Skeletal muscle cell (primary cell): ENCODE data around the gene CBLL2.
A peak's percentile ranks its signal among the peaks of the same experiment; 100 is the strongest.
"Not testable (repeated sequence)": the region's sequence is repeated elsewhere in the genome, so short reads cannot be mapped to it uniquely, and the experiment has no call there.

Source experiments
- DNase-seq: peaks from one replicate; pipeline ENCODE4 v3.0.0-alpha.2; 2010; ENCODE audit warnings: low read depth
- H3K4me3 ChIP-seq: 2 replicates; pipeline ENCODE4 v1.5.1; 2011; ENCODE audit warnings: low read depth, mild to moderate bottlenecking, control low read depth, low read length, moderate library complexity

Gene CBLL2, protein sequence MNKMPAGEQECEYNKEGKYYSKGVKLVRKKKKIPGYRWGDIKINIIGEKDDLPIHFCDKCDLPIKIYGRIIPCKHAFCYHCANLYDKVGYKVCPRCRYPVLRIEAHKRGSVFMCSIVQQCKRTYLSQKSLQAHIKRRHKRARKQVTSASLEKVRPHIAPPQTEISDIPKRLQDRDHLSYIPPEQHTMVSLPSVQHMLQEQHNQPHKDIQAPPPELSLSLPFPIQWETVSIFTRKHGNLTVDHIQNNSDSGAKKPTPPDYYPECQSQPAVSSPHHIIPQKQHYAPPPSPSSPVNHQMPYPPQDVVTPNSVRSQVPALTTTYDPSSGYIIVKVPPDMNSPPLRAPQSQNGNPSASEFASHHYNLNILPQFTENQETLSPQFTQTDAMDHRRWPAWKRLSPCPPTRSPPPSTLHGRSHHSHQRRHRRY

GRCh38 chrX:22272613-22273012, at the start of gene CBLL2:
TSS of gene CBLL2 (plus strand) at chrX:22272913. CDS start at chrX:22272992, 79 bp downstream.
- no peak for DNase-seq
- H3K4me3 ChIP-seq: no peak within 1 kb of the TSS

DNA sequence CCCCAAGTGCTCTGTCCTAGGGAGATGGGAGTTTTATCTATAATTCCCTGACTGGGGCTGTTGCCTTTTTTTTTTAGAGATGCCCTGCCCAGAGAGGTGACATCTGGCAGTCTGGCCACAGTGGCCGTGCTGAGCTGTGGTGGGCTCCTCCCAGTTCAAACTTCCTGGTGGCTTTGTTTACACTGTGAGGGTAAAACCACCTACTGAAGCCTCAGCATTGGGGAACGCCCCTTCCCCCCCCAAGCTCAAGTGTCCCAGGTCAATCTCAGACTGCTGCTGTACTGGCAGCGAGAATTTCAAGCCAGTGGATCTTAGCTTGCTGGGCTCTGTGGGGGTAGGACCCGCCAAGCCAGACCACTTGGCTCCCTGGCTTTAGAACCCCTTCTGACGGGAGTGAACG, 38.3 kb upstream of the CBLL2 start:
- DNase-seq: no peak
- no peak overlapping the region for H3K4me3 ChIP-seq

DNA sequence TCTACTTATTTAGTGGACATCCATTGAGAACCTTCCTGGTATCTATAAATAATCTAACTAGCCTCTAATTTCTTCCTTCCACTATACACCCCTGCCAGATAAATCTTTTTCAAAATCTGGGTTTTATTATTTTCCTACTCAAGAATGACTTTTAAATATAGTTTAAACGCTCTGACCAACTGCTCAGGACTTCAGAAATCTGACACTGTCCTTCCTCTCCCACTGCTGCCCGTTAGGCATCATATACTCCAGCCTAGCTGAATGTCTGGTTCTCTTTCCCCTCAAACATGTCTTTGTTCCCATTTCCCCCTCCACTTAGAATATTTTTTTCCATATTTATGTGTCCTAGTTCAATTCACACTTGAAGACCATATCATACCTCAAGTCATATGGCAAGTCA, 35.2 kb upstream of the CBLL2 start:
- no peak overlapping the region for H3K4me3 ChIP-seq
- no peak for DNase-seq

DNA sequence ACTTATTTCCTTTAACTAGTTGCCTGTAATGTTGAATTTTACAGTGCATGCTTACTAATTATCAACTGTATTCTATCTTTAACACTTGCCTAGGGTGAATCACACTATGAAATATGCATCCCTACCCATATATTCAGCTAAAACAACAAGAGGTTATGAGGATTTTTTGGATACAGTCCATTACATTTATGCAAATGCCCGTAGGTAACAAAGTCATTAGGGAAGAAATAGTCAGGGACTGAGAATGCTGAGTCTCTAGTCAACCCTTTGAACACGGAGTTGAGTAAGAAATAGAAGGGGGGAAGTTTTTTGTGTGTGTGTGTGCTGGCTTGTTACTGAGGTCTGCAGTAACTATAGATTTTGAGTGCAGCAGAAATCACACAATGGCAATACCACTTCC, 26.1 kb upstream of the CBLL2 start:
- DNase-seq: no peak
- H3K4me3 ChIP-seq: no peak overlapping the region

DNA sequence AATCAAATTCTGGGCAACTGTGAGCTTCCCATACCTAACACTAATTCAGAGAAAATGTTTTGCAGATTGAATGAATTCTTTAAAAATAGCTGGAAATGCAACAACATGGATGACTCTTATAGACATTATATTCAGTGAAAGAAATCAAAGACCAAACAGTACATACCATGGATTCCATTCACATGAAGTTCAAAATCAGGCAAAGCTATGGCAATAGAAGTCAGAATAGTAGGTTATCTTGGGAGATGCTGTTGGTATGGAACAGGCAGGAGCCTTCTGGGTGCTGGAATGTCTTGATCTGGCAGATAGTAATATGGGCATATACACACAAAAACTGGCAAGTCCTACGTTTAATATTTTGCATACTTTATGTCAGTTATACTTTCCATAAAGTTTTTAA, 25.5 kb upstream of the CBLL2 start:
- DNase-seq: no peak
- H3K4me3 ChIP-seq: no peak overlapping the region

- no peak for DNase-seq
- no peak overlapping the region for H3K4me3 ChIP-seq
Observed at GRCh38 chrX:22248401-22248800, 24.3 kb upstream of the CBLL2 start.

DNA sequence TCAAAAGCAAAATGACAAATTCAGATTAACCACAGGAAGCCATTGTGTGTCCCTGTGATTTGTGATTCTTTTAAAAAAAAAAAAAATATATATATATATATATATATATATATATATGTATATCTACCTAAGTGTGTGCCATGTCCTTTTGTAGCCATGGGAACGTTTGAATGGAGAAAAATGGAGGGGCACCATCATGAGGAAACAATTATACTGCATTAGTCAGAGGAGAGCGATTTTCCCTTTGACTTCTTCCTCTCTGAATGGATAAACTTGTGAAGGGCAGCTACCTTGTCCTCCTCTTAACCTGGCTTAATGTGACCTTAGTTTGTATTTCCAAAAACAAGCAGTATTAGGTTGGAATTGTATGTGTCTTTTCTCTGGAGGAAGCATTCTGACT, 23.3 kb upstream of the CBLL2 start:
- DNase-seq: no peak
- no peak overlapping the region for H3K4me3 ChIP-seq

- no peak for DNase-seq
- no peak overlapping the region for H3K4me3 ChIP-seq
Observed at GRCh38 chrX:22268706-22269105, 4.0 kb upstream of the CBLL2 start.

DNA sequence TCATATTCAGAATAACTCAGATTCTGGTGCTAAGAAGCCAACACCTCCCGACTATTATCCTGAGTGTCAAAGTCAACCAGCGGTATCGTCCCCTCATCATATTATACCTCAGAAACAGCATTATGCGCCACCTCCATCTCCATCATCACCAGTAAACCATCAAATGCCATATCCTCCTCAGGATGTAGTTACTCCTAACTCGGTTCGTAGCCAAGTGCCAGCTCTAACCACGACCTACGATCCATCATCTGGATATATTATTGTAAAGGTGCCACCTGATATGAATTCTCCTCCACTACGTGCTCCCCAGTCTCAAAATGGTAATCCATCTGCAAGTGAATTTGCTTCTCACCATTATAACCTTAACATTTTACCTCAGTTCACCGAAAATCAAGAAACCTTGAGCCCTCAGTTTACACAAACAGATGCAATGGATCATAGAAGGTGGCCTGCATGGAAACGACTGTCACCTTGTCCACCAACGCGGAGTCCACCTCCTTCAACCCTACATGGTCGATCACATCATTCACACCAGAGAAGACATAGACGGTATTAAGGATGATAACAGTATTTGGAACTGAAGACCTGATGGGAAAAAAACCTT, 1.1 kb downstream of the CBLL2 start:
- H3K4me3 ChIP-seq: no peak overlapping the region
- DNase-seq: no peak

GRCh38 chrX:22276781-22277180, 4.1 kb downstream of the CBLL2 start:
- no peak overlapping the region for H3K4me3 ChIP-seq
- DNase-seq: peak; percentile 4

GRCh38 chrX:22278375-22278774, 5.7 kb downstream of the CBLL2 start:
- no peak for DNase-seq

GRCh38 chrX:22289209-22289608, 16.5 kb downstream of the CBLL2 start:
- H3K4me3 ChIP-seq, DNase-seq: not testable (repeated sequence)

More at GRCh38 chrX:22278375-22278774, 5.7 kb downstream of the CBLL2 start:
- no peak overlapping the region for H3K4me3 ChIP-seq

- H3K4me3 ChIP-seq: no peak overlapping the region
- DNase-seq: no peak
Observed at GRCh38 chrX:22296871-22297270, 24.2 kb downstream of the CBLL2 start.

DNA sequence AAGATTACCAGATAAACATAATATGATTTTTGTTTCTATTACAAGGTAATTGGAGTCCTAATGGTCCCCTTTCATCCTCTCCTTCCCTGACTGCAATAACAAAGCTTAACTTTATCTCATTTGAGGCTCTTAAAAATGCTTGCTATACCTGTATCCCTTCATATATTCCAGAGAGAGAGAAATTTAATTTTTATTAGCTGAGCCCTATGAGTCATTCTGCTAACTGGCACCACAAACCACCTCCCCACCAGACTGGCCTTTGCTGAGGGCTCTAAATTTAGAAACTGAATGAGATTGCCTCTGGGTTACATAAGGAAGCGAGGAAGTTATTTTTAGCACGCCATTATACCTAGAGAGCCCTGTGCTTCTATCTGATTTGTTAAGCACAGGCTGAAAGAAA, 27.4 kb downstream of the CBLL2 start:
- DNase-seq: peak; percentile 28
- no peak overlapping the region for H3K4me3 ChIP-seq

- H3K4me3 ChIP-seq: no peak overlapping the region
- peak; percentile 61 for DNase-seq
Observed at GRCh38 chrX:22310779-22311178, 38.1 kb downstream of the CBLL2 start.

DNA sequence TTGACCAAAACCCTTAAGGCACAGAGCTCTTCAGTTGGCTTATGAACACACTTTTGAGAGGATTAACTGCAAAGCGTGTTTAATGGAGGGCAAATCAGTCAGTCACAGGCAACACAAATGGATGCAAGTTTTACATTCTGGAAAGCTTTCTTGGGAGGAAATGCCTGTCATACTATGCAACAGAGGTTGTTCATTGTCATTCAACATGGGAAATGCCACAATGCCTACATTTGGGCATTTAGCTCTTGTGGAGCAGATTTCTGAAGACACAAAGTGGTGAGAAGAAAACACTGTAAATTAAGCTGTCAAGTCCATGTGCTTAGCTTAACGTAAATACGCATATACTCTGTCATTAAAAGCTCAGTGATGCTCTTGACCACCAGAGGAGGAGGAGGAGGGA, 41.1 kb downstream of the CBLL2 start:
- no peak overlapping the region for H3K4me3 ChIP-seq
- DNase-seq: no peak

DNA sequence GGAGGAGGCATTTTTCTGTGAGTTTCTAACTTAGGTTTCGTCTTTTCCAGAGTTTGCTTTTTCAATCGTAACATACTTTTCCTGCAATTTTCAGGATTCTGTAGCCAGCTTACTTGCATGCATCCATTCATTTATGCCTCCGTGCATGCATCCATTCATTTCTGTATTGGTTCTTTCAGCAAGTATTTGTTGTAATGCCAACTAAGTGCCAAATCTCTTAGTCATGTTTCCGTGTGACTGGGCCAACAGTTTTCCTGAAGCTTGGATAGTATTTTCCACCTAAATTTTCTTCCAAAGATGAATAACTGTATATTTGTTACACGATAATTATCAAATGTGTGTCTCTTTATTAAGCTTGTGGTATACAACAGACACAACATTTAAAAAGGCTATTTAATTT, 41.5 kb downstream of the CBLL2 start:
- DNase-seq: no peak
- no peak overlapping the region for H3K4me3 ChIP-seq

DNA sequence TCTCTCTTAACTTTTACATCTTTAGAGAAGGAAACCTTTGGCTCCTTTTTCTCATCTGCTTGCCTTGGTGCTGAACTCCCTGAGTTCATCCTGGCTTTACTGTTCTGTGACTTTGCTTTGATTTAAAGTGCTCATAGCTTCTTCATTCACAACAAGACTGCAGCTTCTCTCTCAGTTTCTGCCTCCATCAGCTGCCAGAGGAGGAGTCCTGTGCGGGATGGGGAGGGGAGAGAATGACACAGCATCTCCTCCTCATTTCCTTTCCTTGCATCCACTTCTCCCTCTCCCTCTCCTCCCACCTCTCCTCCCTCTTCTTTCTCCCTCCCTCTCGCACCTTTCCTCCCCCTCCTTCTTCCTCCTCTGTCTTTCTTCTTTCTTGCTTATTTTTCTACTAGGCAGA, 42.0 kb downstream of the CBLL2 start:
- no peak for DNase-seq

GRCh38 chrX:22315151-22315550, 42.4 kb downstream of the CBLL2 start:
- H3K4me3 ChIP-seq: no peak overlapping the region
- no peak for DNase-seq

More for the DNA sequence above, 42.0 kb downstream of the CBLL2 start:
- no peak overlapping the region for H3K4me3 ChIP-seq

DNA sequence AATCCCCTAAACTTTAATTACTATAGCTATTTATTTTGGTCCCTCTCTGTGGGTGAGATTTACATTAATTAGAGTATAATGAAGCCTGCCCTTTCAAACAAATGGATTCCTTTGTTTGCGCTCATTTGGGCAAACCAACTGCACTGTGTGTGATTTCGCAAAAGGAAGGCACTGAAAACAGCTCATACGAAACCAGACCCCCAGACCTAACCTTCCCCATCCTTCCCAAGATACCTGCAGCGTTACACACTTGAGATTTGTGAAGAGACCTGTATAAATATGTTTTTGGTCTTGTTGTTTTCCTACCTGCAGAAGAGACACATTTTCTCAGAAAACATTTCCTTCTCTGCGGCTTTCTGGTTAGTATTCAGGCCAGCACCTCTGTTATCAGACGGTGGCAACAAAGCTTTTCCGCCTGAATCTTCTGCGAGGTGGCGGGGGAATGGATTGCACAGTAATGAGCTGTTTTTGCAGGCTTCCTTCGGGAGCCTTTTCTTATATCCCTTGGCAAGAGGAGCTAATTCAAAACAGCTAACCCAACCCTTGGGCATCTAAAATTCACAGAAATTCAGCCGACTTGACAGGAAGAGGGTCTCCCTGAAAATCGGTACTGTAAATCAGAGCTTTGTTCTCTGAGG, 47.6 kb downstream of the CBLL2 start:
- H3K4me3 ChIP-seq: no peak overlapping the region
- no peak for DNase-seq

DNA sequence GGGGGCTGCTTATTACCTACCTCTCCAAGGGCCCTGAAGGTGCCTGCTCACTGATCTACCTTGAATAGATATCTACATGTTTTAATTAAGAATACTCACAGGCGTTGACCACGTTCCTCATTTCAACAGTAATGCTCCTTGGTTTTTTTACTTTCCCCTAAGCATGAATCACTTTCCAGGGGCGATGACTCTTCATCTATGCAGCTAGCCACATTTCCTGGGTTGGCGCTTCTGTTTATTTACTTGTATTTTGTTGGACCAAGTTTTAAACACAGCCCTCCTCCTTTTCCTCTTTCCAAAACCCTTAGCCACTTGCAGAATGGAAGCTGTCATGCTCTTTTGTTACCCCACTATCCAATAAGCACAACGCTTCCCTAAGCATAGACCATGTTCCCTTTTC, 50.8 kb downstream of the CBLL2 start:
- H3K4me3 ChIP-seq: no peak overlapping the region
- DNase-seq: peak; percentile 43
